COLO829 (cell line): ENCODE data around the gene NKX6-2.
"Not testable (repeated sequence)": the region's sequence is repeated elsewhere in the genome, so short reads cannot be mapped to it uniquely, and the experiment has no call there.

Experiments used
- DNase-seq: peaks from one replicate; pipeline ENCODE4 v3.0.0; 2012; ENCODE audit warnings: low spot score

Gene NKX6-2

DNA sequence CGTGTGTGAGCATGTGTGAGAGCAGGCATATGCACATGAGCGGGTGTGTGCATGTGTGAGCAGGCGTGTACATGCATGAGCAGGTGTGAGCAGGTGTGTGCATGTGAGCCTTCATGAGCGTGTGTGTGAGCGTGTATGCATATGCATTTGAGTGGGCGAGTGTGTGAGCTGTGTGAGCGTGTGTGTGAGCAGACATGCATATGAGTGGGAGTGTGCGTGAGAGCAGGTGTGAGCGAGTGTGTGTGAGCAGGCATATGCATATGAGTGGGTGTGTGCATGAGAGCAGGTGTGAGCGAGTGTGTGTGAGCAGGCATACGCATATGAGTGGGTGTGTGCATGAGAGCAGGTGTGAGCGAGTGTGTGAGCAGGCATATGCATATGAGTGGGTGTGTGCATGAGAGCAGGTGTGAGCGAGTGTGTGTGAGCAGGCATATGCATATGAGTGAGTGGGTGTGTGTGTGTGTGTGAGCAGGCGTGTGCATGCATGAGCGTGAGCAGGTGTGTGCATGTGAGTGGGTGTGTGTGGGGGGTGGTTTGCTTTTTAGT lies 30.7 kb downstream of the NKX6-2 start:
- no peak for DNase-seq

DNA sequence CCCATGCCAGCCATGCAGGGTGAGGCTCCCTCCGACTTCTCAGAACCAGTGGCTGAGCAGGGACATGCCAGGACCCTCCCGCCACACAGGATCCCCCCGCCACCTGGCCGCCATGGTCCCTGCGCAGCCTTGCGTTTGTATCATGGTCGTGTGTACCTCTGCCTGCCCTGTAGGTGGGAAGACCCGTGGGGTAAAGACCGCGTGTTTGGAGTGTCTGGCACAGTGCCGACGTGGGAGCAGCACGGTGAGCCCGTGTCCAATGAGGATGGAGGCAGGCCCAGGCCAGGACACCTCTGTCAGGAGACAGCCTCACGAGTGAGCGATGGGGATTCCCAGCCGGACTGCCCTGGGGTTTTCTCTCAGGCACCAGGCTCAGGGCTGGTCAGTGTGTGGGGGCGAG lies 31.9 kb downstream of the NKX6-2 start:
- DNase-seq: no peak

DNA sequence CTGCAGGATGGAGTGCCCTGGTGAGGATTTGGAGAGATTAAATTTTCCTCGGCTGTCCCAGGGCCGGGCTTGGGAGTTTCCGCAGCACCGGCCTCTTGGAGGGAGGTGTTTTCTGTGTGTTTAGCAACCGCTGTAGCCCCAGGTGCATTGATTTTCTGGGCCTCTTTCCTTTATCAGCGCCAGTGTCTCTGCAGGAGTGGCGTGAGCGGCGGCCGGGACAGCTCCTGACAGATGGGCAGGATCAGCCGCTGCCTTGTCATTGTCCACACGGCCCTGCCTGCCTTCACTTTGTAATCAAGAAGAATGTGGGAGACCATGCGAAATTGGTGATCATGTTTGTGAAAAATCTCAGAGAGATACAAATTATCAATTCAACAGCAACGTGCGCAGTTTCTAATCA lies 32.4 kb downstream of the NKX6-2 start:
- no peak for DNase-seq

DNA sequence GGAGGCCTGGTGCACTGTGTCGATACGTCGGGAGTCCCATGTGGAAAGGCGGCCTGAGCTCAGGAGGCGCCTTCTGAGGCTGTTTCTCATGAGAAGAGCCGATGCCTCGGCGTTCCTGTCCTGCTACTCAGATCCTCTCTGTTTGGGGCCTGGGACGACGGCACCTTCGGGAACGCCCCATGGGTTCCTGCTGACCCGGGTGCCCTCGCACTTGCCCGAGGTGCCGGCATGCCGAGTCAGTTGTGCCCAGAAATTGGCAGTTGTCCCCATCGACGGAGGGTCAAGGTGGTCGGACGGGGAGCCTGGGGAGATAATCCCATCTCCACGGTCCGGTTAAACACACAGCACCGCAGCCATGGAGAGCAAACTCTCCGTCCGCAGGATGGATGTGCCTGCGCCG lies 33.0 kb downstream of the NKX6-2 start:
- no peak for DNase-seq

DNA sequence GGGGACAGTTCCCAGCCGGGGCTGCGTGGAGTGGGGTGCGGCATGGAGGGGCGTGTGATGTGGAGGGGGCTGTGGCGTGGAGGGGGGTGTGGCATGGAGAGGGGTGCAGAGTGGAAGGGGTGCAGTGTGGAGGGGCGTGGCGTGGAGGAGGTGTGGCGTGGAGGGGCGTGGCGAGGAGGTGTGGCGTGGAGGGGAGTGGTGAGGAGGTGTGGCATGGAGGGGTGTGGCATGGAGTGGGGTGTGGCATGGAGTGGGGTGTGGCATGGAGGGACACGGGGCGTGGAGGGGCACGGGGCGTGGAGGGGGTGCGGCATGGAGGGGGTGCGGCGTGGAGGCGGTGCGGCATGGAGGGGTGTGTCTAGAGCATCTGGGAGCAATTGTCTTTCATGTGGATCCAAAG lies 33.6 kb downstream of the NKX6-2 start:
- no peak for DNase-seq

DNA sequence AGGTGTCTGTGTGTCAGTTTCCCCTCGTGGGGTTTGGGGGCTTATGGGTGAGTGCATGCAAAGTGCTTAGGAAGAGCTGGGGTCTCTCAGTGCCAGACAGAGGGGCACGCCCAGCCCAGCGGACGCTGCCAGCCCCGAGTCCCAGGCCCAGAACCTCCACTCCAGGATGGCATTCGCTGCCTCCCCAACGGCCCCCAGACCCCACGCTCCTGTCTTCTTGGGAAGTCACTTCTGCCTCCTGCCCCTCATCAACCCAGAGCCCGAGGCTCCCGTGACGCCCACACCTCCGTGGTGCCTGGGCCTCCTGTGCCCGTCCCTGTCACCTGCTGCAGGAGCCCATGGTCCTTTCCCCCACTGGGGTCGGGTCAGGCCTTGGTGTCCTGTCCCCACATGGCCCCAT lies 35.0 kb downstream of the NKX6-2 start:
- no peak for DNase-seq

DNA sequence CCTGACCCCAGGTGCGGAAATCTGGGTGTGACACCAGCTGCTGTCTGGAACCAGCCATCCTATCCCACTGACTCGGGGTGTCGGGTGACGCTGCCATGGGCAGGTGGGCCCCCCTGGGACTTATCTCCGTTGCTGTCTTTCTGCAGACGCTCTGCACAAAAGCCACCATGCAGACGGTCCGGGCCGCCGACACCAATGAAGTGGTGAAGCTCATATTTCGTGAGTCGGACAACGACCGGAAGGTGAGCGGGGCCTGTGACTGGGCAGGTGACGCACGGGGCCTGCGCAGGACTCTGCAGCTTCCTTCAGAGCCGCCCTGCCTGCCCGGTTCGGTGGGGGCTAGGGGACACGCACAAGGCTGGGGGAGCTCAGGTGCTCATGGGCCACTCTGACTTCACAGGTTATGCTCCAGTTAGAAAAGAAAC lies 36.6 kb downstream of the NKX6-2 start:
- no peak for DNase-seq

DNA sequence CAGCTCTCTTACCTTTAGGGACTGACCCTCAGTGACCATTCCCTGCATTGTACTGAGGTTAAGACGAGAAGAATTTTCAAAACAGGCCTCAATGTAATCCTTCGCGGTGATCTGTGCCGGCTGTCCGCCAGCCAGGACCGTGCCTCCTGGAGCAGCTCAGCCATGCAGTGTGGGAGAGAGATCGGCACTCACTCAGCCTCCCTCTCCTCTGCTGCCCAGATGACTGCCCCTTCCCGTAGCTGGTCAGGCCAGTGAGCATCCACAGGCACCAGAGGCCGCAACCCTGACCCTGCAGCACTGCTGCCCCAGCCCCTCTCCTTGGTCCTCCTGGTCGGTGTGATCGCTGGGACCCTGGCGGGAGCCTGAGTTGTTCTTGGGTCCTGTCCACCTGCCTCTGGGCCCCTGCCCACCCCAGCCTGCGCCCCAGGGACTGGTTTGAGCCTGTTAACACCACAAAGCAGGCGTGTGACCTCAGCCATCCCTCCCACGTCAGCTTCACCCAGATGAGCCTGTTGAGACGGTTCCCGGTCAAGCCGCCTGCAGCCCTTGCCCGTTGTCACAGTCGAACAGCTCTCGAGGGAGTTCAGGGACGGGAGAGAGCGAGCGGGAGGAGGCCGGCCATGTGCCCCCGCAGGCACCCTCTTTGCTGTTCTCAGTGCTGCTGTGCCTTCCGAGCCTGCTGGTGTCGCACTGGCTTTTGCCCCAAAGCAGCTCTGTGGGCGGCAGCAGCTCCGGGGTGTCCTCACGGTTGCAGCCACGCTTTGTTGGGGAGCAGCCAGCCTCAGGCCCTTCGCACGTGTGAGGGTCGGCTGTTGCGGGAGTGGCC lies 37.2 kb downstream of the NKX6-2 start:
- no peak for DNase-seq

DNA sequence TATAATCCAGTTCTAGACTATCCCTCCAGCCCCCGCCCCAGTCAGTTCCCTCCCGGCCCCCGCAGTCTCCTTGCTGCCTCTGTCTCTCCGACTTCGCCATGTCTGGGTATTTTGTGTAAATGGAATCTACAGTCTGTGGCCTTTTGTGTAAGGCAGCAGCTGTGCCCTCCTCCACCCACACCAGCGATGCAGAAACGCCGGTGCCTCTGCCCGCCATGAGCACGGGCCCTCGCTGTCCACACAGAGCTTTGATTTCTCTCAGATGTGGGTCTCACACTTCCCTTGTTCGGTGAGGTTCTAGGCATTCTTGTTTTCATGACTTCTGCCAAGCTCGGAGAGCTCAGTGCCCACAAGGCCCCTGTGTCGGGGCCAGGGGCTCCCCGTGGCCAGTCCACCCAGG lies 37.8 kb downstream of the NKX6-2 start:
- DNase-seq: no peak

DNA sequence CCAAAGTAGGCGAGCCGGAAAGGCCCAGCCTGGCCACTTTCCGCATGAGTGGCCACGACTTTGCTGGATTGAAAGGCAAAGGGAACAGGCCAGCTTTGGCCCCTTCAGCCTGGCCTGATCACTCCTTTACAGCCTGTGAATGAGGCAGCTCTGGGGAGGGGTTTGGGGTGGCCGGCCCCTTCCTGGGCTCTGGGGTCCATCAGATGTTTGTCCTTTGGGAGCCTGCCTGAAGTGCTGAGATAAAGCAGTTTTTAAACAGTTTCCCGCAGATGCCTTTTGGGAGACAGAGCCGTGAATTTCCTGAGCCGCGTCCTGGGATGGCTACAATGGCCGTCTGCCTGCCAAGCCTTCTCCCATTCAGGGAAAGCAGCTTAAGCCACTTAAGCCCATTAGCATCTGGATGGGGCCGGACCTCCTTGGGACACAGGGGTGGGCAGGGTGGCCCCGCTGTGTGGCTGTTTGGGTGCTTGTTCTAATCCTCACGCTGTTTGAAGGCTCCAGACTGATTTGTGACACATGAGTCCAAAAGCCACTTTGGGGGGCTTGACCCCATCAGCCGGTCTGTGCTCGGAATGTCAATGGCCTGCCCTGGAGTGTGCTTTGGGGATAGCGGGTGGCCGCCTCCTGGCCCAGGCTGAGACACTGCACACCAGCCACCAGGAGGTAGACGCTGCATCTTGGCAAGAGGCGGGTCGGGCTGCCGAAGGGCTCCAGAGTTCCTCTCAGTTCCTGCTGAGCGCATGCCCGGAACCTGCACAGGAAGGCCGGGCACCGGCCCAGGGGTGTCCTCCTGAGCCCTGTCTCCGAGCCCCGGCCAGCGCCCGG lies 38.9 kb downstream of the NKX6-2 start:
- DNase-seq: no peak

DNA sequence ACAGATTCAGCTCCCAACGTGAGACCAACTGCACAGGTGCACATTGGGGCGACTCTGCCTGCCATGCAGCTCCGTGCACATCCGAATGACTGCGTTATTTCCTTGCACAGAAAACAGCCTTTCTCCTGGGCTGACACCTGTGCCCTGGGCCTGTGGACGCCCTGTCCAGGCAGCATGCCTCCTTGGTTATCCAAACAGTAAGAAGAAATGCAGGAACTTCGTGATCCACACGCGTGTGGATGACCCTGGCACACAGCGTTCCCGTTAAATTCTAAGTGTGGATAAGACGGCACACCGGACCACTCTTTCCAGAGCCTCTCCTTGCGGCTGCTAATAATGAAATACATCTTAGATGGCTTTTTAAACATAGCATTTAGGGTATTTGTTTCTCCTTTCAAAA lies 39.6 kb downstream of the NKX6-2 start:
- no peak for DNase-seq

DNA sequence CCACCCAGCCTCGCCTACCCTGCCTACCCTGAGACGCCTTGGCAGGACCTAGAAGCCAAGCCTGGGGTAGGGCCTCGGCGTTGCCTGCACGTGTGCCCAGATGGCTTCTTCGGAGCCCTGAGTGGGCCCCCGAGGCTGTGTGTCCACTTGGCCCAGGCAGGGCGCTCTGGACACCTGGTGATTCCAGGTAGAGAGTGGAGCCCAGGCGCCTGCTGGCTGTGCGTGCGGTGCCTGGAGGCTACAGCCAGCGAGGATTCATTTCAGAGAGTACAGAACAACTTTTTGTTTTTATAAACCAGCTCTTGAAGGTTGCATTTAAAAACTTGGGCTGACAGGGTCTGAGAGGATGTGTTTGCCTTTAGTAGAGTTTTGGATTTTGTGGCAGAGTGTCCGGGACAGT lies 40.0 kb downstream of the NKX6-2 start:
- DNase-seq: no peak

DNA sequence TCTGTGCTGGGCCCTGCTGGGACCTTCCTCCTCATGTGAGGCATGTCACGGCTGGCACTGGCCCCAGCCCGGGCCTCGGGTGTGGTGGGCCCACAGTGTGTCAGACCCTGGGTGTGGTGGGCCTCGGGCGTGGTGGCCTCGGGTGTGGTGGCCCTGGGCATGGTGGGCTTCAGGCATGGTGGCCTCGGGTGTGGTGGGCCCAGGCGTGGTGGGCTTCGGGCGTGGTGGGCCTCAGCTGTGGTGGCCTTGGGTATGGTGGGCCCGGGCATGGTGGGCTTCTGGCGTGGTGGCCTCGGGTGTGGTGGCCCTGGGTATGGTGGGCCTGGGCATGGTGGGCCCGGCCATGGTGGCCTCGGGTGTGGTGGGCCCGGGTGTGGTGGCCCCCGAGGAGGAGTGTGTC lies 40.4 kb downstream of the NKX6-2 start:
- no peak for DNase-seq

DNA sequence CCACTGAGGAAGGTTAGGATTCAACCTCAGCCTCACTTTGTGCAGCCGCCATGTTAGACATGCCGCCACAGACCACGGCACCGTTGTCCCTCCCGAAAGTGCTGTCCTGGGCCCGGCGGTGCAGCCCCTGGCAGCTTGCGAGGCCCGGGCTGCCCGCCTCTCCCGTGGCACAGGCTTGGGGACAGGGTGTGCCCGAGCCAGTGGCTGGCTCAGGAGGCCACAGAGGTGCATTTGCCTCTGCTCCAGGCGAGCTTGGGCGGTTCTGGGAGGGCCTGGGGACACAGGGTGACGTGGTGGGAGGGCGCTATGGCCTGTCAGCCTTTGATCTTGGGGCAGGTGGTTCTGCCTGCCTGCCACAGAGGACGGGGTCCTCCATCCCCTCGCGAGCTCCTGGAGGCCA lies 41.1 kb downstream of the NKX6-2 start:
- DNase-seq: no peak

DNA sequence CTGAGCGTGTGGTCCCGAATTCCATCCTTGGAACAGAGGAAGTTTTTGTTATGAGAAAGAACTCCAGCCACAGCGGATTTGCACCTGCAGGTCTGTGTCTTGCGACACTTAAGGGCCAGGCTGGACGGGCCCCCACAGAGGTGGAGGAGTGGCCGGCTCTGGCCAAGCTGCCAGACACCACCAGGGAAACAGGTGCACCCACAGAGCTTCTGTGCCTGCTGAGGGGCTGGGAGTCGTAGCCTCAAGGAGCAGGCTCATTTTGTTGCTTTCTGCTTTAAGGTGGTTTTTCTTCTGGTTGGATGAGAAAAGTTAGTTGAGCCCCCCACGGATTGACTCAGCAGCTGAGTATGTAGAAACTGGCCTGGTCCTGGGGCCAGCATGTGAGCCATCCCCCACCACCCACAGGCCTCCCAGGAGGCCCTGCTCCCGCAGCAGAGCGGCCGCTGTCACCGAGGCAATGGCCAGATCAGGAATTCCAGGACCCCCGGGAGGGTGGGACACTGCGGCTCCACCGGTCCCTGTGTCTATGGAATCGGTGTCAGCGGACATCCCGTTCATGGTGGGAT lies 41.9 kb downstream of the NKX6-2 start:
- DNase-seq: no peak

DNA sequence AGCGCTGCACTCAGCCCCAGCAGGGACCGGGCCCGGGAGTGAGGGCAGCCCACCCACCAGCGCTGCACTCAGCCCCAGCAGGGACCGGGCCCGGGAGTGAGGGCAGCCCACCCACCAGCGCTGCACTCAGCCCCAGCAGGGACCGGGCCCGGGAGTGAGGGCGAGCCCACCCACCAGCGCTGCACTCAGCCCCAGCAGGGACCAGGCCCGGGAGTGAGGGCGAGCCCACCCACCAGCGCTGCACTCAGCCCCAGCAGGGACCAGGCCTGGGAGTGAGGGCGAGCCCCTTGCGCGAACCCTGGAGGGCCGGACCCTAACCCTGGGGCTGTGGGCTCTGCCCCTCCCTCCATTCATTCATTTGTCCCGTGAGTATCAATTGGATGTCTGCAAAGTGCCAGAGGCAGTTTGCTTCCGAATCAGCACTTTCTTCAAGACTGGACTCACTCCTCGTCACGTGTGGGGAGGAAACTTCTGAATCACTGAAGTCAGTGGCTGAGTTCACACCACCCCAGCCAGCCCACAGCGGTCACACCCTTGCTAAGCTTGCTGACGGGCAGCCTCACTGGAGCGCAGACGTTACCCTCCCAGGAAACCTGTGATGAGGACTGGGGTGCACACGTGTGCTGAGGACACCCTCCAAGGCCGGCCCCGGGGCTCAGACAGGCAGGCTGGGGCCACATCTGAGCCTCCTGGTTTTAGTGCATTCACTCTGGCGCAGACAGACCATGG lies 42.6 kb downstream of the NKX6-2 start:
- DNase-seq: not testable (repeated sequence)

DNA sequence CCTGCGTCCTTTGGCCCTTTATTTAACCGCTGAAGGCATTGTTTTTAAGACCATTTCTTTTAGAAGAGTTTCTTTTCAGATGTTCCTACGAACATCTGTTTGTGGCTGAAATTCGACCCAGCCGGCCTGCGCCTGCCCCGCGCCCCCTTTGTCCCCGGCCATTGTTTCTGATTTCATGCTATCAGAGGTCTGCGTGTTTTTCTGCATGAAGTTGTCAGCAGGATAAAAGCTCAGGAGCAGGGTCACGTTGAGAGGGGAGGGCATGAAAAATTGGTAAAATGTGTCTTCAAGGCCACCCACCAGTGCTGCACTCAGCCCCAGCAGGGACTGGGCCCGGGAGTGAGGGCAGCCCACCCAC lies 43.1 kb downstream of the NKX6-2 start:
- DNase-seq: no peak

DNA sequence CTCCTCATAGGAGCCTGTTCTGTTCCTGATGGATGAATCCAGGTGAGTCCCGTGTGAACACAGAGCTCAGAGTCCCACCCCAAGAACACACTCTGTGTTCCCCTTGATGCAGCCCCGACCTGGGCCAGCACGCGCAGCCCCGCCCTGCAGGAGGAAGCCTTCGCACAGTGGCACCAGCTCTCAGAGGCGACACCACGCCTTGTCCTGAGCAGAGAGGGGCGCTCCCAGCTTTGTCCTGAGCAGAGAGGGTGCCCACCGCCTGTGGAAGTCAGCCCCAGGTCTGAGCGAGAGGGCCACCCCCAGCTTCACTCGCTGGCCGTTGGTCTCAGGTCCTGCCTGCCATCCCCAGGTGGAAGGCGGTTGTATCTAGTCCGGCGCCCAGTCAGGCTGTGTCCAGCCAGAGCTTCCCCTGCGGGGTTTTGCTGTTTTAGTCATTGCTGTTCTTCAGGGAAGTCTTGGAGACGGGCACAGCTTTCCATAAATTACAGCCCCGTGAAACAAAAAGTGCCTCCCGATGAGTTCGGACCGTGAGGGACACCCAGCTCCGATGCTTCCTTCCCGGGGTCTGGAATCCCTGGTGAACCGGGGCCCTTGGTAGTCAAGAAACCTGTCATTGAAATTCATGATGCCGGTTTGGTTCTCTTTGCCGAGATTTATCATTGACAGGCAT lies 43.6 kb downstream of the NKX6-2 start:
- DNase-seq: no peak

DNA sequence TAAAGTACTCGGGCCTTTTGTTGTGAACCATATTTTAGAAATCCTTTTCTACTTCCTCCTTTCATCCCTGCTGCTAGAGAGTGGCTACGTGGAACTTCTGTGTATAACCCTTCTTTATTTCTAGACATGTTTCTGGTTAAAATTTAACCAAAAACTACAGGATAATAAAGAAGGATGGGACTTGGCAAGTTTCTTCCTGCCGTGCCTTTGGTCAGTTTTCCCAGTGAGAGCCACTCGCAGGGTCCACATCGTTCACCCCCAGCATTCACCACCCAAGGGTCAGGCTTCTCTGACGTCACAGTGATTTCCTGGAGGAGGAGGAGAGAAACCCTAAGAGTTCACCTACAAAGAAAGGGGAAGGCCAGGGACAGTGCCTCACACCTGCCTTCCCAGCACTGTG lies 45.4 kb downstream of the NKX6-2 start:
- no peak for DNase-seq

DNA sequence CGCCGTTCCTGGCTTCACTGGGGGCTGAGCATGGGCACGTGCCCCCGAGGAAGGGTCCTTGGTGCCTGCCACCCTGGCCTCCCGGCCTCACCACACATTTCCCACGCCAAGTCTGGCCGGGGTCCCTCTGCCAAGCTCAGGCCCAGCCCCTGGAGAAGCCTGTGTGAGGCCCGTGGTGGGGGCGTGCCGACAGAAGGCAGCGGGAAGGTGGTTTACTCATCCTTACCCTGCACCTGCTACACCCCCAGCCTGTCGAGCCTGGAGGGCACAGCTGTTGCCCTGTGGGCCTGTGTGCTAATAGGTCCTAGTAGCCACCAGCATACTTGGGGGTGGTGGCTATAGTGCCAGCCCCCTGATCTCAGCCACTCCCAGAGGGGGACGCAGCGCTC lies 46.7 kb downstream of the NKX6-2 start:
- DNase-seq: no peak

DNA sequence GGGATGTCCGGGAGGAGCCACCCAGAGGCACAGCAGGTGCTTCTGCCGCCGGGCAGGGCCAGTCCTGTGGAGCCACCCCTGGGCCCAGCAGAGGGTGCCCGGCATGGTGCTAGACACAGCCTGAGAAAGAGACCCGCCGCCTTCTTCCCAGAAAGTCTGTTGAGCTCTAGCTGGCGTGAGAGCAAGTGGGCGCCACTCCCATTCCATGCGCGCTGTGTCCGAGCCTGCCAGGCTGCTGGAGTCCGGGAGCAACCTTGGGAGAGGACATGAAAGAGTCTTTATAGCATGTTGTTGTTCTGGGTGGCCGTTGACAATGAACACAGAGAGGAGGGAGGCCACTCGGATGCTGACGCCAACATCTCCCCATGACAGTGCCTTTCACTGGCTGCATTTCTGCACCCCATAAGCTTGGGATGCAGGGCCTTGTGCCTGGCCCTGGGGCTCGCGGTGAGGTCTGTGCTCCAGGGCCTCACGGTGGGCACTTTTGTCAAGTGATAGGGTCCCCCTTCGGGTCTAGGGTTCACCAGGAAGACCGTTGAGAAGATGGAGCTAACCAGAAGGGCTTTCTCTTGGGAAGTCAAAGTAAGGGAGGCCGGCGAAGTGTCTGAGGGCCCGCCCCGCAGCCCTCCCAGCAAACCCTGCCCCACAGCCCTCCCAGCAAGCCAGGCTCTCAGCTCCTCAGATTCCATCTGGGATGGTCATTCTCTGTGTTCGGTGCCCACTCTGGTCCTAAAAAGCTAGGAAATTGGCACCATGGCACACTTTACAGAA lies 47.3 kb downstream of the NKX6-2 start:
- DNase-seq: no peak
